Measurements from ENCODE around the gene ZDHHC11.

DNA sequence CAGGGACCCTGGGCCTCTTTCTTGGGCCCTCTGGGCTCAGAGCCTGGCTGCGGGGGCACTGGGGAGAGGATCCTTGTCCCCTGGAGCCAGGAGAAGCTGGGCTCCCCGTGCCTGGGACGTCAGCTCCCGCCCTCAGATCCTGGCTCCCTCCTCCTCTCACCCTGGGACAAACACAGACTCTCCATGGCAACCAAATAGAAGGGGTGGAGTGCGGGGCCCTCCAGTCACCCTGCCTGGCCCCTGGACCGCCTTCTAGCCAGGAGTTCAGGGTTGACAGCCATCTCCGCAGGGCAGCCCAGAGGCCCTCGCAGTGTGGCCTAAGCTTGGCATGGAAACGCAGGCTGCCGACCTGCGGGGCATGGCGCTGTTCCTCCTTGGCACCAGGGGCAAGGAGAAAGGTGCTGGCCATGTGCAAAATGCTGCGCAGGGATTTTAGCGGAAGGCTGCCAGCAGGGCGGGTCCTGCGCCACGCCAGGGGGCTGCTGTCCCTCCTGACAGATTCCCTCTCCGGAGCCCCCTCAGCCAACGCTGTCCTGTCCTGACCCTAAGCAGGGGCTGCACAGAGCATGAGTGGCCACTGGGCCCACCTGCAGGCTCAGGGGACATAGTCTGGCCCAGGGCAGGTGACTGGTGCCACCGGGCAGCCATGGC lies 1.0 kb downstream of the ZDHHC11 start:
- TF ChIP-seq, protein P1, sequence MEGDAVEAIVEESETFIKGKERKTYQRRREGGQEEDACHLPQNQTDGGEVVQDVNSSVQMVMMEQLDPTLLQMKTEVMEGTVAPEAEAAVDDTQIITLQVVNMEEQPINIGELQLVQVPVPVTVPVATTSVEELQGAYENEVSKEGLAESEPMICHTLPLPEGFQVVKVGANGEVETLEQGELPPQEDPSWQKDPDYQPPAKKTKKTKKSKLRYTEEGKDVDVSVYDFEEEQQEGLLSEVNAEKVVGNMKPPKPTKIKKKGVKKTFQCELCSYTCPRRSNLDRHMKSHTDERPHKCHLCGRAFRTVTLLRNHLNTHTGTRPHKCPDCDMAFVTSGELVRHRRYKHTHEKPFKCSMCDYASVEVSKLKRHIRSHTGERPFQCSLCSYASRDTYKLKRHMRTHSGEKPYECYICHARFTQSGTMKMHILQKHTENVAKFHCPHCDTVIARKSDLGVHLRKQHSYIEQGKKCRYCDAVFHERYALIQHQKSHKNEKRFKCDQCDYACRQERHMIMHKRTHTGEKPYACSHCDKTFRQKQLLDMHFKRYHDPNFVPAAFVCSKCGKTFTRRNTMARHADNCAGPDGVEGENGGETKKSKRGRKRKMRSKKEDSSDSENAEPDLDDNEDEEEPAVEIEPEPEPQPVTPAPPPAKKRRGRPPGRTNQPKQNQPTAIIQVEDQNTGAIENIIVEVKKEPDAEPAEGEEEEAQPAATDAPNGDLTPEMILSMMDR (IDR thresholded peaks at IDR 0.05), result no peak
- no peak for TF ChIP-seq POLR2A (IDR thresholded peaks at IDR 0.05)
